RWPE2 (cell line): ENCODE measurements around the gene PRKAG2.
"Not testable (repeated sequence)": the region's sequence is repeated elsewhere in the genome, so short reads cannot be mapped to it uniquely, and the experiment has no call there.

Experiments
- ATAC-seq: fragments of 200-7000 bp; cut with Tn5 transposase; 3 replicates; pipeline ENCODE4 v1.9.1; 2021; ENCODE audit warnings: low read depth
- DNase-seq: peaks from one replicate; pipeline ENCODE4 v3.0.0-alpha.2; 2020; ENCODE audit warnings: low spot score
- H3K27ac ChIP-seq: fragments of 450-650 bp; 2 replicates; pipeline ENCODE4 v1.5.1; 2017; ENCODE audit warnings: mild to moderate bottlenecking; ENCODE audit not compliant: poor library complexity, severe bottlenecking
- H3K27me3 ChIP-seq: fragments of 250-450 bp; sonication (Bioruptor Pico); 2 replicates; pipeline ENCODE4 v1.5.1; 2021; ENCODE audit warnings: mild to moderate bottlenecking, moderate library complexity; ENCODE audit not compliant: insufficient read depth, poor library complexity, severe bottlenecking
- H3K36me3 ChIP-seq: fragments of 250-450 bp; sonication (Bioruptor Pico); 2 replicates; pipeline ENCODE4 v1.5.1; 2020; ENCODE audit warnings: low read depth, mild to moderate bottlenecking, moderate library complexity
- H3K4me1 ChIP-seq: fragments of 250-450 bp; sonication (Bioruptor Pico); 2 replicates; pipeline ENCODE4 v1.5.1; 2021; ENCODE audit warnings: mild to moderate bottlenecking, moderate library complexity; ENCODE audit not compliant: insufficient read depth, poor library complexity, severe bottlenecking
- H3K4me3 ChIP-seq: fragments of 250-450 bp; sonication (Bioruptor Pico); 2 replicates; pipeline ENCODE4 v1.5.1; 2021; ENCODE audit warnings: mild to moderate bottlenecking, moderate library complexity; ENCODE audit not compliant: severe bottlenecking
- H3K9me3 ChIP-seq: fragments of 250-450 bp; sonication (Bioruptor Pico); 2 replicates; pipeline ENCODE4 v1.5.1; 2021; ENCODE audit warnings: mild to moderate bottlenecking, moderate library complexity; ENCODE audit not compliant: severe bottlenecking
- CTCF ChIP-seq: fragments of 450-650 bp; IDR thresholded peaks from one replicate; pipeline ENCODE4 v1.5.1; 2017; ENCODE audit warnings: mild to moderate bottlenecking, moderate library complexity; ENCODE audit not compliant: poor library complexity, severe bottlenecking

The PRKAG2 gene

GRCh38 chr7:151918510-151918843 is 41.6 kb upstream of the PRKAG2 start:
- no peaks in the 10 kb centered on the region for H3K36me3 ChIP-seq
- ATAC-seq (0 out of 3 replicates have a peak, but pooled peaks have one; percentile 10), DNase-seq (no peak)
- H3K4me1 ChIP-seq = no peaks in the 10 kb centered on the region
- H3K27ac ChIP-seq = no peak overlapping the region
- H3K4me3 ChIP-seq = no peak overlapping the region
- H3K9me3 ChIP-seq = peaks cover 6% of the 10 kb centered on the region
- no peaks in the 10 kb centered on the region for H3K27me3 ChIP-seq
- no peak for TF ChIP-seq CTCF

- Histone ChIP-seq H3K27me3 (no peaks in the 10 kb centered on the region), H3K27ac (no peak overlapping the region), H3K4me1 (no peaks in the 10 kb centered on the region), H3K9me3 (peaks cover 6% of the 10 kb centered on the region), H3K4me3 (no peak overlapping the region), H3K36me3 (no peaks in the 10 kb centered on the region)
- TF ChIP-seq CTCF = no peak
- ATAC-seq (peak; percentile 35; the same call in 2 of the 3 replicates), DNase-seq (no peak)
Observed at GRCh38 chr7:151917791-151918509, 41.0 kb upstream of the PRKAG2 start.

GRCh38 chr7:151914051-151914450 is 37.1 kb upstream of the PRKAG2 start:
- H3K9me3 ChIP-seq = peaks cover 6% of the 10 kb centered on the region
- peaks cover 2% of the 10 kb centered on the region for H3K27me3 ChIP-seq
- no peaks in the 10 kb centered on the region for H3K36me3 ChIP-seq
- TF ChIP-seq CTCF = no peak
- H3K27ac ChIP-seq = no peak overlapping the region
- no peak overlapping the region for H3K4me3 ChIP-seq
- ATAC-seq (no peak), DNase-seq (no peak)
- H3K4me1 ChIP-seq = no peaks in the 10 kb centered on the region

- H3K4me3 ChIP-seq, H3K27ac ChIP-seq, DNase-seq, H3K9me3 ChIP-seq, H3K4me1 ChIP-seq, H3K36me3 ChIP-seq, ATAC-seq: not testable (repeated sequence)
- H3K27me3 ChIP-seq = peaks cover 11% of the 10 kb centered on the region
Observed at GRCh38 chr7:151910655-151911054, 33.7 kb upstream of the PRKAG2 start.

DNA sequence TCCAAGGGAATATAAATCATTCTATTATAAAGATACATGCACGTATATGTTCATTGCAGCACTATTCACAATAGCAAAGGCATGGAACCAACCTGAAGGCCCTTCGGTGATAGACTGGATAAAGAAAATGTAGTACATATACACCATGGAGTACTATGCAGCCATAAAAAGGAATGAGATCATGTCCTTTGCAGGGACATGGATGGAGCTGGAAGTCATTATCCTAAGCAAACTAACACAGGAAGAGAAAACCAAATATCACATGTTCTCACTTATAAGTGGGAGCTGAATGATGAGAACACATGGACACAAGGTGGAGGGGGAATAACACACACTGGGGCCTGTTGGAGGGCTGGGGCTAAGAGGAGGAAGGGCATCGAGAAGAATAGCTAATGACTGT is 30.2 kb upstream of the PRKAG2 start:
- not testable (repeated sequence) for H3K36me3 ChIP-seq, ATAC-seq, DNase-seq, H3K4me3 ChIP-seq, H3K4me1 ChIP-seq, H3K9me3 ChIP-seq, H3K27ac ChIP-seq
- H3K27me3 ChIP-seq = peaks cover 11% of the 10 kb centered on the region

DNA sequence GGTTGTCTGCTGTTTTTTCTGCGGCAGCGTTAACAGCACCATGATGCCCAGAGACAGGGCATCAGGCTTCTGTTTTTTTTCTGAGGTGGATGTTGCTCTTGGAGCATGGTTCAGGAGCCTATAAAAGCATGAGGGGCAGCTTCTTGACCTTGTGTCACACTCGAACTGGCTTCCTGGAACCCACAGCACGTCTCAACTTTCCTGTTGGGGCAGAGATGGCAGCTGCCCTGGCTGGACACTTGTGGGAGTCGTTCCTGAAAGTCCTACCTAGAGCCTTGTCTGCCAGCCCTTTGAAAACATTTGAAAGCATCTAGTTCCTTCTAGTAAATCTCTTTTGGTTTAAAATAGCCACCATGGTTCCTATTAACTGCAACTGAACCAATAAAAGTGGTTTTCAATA is 28.9 kb upstream of the PRKAG2 start:
- no peak for ATAC-seq
- no peak overlapping the region for H3K4me3 ChIP-seq
- H3K27me3 ChIP-seq = peaks cover 11% of the 10 kb centered on the region
- H3K9me3 ChIP-seq = no peaks in the 10 kb centered on the region
- DNase-seq = no peak
- TF ChIP-seq CTCF = no peak
- no peak overlapping the region for H3K27ac ChIP-seq
- H3K36me3 ChIP-seq = no peaks in the 10 kb centered on the region
- no peaks in the 10 kb centered on the region for H3K4me1 ChIP-seq
